ENCODE data around the gene NDFIP2.

The NDFIP2 gene

GRCh38 chr13:79459906-79460305, 21.0 kb upstream of the NDFIP2 start:
- DNase-seq (ENCODE audit: low read depth in 2 of 2) = no peak

GRCh38 chr13:79462895-79463294, 18.1 kb upstream of the NDFIP2 start:
- no peak for DNase-seq (ENCODE audit: low read depth in 2 of 2)

- DNase-seq (ENCODE audit: low read depth in 2 of 2) = no peak
These were observed 17.4 kb upstream of the NDFIP2 start for GRCh38 chr13:79463604-79464003.

GRCh38 chr13:79466872-79467271, 14.1 kb upstream of the NDFIP2 start:
- no peak for DNase-seq (ENCODE audit: low read depth in 2 of 2)

- DNase-seq (ENCODE audit: low read depth in 2 of 2) = no peak
These were observed 12.6 kb upstream of the NDFIP2 start for GRCh38 chr13:79468402-79468801.

DNA sequence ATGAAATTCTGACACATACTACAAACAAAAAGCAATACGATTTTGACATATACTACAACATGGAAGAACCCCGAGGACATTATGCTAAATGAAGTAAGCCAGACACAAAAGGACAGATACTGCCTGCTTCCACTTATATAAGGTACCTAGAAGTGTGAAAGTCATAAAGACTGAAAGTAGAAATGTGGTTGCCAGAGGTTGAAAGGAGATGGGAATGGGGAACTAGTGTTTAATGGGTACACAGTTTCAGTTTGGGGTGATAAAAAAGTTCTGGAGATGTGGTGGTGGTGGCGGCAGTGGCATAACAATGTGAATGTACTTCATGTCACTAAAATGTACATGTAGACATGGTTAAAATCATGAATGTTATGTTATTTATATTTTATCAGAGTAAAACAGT, 12.1 kb upstream of the NDFIP2 start:
- DNase-seq (ENCODE audit: low read depth in 2 of 2) = no peak

- no peak for DNase-seq (ENCODE audit: low read depth in 2 of 2)
These were observed 11.3 kb upstream of the NDFIP2 start for GRCh38 chr13:79469608-79470007.

- DNase-seq (ENCODE audit: low read depth in 2 of 2) = no peak
These were observed 10.3 kb upstream of the NDFIP2 start for GRCh38 chr13:79470666-79471065.

DNA sequence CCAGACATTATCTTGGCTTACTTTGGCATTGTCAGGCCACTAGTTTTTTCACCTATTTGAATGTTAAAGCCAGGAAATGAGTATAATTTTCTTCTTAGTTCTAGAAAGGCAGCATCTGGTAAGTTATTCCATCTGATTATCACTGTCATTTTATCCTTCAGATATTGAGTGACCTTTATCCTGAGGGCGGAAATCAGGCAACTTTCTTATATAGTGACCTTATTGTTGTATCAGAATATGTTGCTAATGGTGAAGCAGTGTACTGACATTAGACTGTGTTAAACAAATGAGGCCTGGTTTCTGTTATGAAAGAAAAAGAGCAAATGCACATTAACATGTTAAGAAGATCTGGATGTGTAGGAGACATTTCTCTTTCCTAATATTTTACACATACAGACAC, 5.4 kb upstream of the NDFIP2 start:
- DNase-seq (ENCODE audit: low read depth in 2 of 2) = no peak

DNA sequence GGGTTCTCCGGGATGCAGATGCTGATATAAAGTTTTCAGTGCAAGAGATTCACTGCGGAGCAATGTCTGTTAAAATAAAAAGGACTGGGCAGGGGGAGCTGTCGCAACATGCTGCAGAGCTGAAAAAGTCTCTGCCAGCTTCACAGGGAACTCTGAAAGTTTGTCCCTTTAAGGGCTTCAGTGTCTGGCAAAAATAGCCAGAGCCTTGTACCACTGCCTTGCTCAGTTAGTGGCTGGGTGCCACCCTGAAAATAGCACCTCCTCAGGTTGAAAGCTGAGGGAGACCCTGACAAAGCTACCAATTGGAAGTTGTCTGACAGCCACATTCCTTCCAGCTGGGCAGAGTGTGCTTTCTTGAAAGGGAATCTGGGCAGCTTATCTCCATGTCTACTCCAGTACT, 3.0 kb upstream of the NDFIP2 start:
- DNase-seq (ENCODE audit: low read depth in 2 of 2) = no peak

- DNase-seq (ENCODE audit: low read depth in 2 of 2) = no peak
These were observed 1.1 kb upstream of the NDFIP2 start for GRCh38 chr13:79479882-79480281.

- DNase-seq (ENCODE audit: low read depth in 2 of 2) = peak; percentile 55 to 61
These were observed 714 bp downstream of the NDFIP2 start for GRCh38 chr13:79481685-79482052.

GRCh38 chr13:79482281-79482970, 1.5 kb downstream of the NDFIP2 start:
- DNase-seq (ENCODE audit: low read depth in 2 of 2) = no peak

GRCh38 chr13:79483086-79483706, 2.2 kb downstream of the NDFIP2 start:
- no peak for DNase-seq (ENCODE audit: low read depth in 2 of 2)

GRCh38 chr13:79485014-79485811, 4.3 kb downstream of the NDFIP2 start:
- DNase-seq (ENCODE audit: low read depth in 2 of 2) = no peak

- no peak for DNase-seq (ENCODE audit: low read depth in 2 of 2)
These were observed 5.7 kb downstream of the NDFIP2 start for GRCh38 chr13:79486433-79487188.

DNA sequence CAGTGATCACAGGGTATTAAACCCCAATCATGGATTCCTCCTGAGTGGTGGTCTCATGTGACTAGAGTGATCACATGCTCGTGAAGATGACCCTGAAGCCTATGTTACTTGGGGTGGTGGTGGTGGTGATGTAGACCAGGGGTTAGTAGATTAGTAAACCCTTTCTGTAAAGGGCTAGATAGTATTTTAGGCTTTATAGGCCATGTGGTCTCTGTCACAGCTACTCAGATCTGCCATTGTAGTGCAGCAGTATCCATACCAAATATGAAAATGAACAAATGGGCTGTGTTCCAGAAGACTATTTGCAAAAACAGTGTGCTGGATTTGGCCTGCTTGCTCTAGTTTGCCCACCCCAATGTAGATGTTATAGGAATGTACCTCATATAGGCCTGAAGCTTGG, 9.4 kb downstream of the NDFIP2 start:
- DNase-seq (ENCODE audit: low read depth in 2 of 2) = no peak

DNA sequence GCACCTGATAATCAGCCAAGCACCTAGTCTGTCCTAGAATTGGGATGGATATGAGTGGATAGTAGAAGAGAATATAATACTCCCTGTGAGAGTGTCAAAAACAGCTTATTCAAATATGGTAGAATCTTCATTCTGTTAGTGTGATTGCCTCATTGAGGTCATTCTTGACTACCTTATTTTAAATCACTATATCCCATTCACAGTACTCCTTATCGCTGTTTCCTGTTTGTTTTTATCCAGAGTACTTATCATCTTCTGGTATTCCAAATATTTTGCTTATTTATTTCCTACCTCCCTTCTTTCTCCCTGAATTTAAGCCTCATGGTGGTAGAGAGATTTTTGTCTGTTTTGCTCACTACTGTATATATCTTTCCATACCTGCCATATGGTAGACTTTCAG, 9.9 kb downstream of the NDFIP2 start:
- DNase-seq (ENCODE audit: low read depth in 2 of 2) = no peak

- DNase-seq (ENCODE audit: low read depth in 2 of 2) = no peak
These were observed 10.8 kb downstream of the NDFIP2 start for GRCh38 chr13:79491715-79492114.

- peak in 1 of 2 donors; percentile 21 for DNase-seq (ENCODE audit: low read depth in 2 of 2)
These were observed 11.4 kb downstream of the NDFIP2 start for GRCh38 chr13:79492313-79492798.

DNA sequence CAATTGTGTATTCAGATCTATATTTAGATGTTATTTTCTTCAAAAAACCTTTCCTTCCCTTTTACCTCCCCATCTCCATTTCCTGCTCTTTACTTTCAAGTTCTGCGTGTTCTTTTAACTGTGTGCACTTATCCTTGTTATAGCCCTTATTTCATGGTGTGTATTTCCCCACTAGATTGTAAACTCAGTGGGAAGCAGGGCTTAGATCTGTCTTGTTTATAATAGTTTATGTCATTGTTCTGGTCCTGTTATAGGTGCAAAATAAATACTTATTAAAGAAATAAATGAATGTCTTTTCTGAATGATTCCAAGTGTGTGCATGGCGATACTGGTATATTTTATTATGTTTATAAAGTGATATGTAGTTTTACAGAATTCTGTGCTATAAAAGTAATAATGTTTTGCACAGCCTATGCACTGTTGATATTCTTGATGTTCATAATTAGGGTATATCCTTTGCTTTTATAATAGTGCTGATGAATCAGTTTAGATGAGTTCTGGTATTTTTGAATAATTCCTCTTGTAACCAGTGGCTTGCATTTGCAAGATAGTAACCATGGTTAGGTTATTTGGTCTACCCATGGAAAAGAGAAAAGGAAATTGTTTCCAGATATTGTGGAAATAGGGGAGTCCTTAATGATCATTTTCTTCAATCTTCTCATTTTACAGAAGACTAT, 12.1 kb downstream of the NDFIP2 start:
- no peak for DNase-seq (ENCODE audit: low read depth in 2 of 2)

GRCh38 chr13:79496188-79496587, 15.2 kb downstream of the NDFIP2 start:
- no peak for DNase-seq (ENCODE audit: low read depth in 2 of 2)
